Measurements from ENCODE around the gene BCL11B.

BCL11B gene

DNA sequence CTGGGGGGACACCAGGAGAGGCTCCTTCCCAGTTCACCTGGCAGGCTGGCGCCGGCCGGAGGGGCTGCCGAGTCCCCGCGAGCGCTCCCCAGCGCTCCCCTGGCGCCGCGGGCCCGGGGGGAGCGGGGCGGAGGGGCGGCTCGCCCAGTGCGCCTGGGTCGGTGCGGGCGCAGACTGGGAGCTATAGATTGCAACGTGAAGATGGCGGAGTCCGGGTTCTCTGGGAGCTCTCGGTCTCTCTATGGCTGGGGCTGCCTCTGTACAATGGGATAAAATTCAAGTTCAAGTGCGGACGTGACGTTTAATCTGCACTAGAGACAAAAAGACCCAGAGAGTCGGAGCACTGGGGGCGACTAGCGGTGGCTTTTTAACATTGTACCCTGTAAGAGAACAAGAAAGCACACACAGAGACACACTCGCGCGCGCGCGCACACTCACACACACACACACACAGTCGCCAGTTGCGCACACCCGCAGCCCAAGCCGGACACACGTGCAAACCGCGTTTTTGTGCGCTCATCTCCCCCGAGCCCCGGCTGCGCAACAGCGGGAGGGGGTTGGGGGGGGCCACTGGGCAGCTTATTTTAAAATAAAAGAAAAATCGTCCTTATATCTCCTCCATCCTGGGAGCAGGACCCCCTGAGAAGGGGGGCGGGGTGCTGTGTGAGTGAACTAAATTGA lies at the start of gene BCL11B:
Gene BCL11B, minus strand, starts transcription at position 247 of the 681 bp plus-strand sequence. CDS start 979 bp downstream, outside the sequence.
- peak; percentile 91 for DNase-seq

DNA sequence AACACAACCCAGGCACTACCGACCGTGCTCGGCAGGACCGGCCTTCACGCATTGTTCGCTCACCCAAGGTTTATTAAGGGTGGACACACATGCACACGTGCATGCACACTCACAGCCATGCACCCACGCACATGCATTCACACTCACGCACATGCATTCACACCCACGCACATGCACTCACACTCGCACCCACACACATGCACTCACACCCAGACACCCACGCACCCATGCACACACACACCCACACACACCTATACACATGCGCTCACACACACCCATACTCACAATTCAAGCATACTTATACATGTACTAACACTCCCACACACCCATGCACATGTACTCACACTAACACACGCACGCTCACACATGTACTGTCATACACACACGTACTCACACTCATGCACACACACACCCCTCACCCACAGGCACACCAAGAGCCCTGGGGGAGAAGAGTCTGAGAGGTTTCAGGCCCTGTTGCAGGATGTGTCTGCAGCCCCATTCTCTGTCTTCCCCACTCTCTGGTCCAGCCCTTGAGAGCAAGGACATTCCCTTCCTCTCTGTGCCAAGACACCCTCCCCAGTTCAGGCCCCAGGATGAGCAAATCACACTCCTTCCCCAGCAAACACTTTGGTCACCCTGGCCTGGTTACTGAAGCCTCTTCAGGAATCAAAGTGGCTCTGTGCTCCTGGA lies 49.4 kb upstream of the BCL11B start:
- DNase-seq, result no peak

GRCh38 chr14:99320621-99321235 lies 48.7 kb upstream of the BCL11B start:
- no peak for DNase-seq

DNA sequence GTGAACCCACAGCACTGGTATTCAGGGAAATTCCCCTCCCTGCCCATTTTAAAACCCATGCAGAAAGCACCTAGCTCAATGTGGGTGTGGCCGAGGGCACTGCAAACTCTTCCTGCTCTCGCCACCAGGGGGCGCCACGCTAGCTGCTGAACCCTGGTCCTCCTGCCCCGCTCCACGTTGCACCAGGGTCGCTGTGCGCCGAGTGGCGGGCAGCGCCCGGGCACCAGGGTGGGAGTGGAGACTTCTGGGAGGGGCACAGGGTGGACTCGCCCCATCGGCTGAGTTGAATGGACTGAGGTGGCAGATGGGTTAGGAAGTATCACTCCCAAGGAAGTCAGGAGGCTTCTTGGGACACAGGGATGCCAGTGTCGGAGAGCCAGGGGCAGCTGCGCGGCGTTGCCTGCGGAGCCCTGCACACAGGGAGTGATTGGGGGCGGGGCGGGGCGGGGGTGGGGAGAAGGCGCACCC lies 48.1 kb upstream of the BCL11B start:
- peak; percentile 73 for DNase-seq

DNA sequence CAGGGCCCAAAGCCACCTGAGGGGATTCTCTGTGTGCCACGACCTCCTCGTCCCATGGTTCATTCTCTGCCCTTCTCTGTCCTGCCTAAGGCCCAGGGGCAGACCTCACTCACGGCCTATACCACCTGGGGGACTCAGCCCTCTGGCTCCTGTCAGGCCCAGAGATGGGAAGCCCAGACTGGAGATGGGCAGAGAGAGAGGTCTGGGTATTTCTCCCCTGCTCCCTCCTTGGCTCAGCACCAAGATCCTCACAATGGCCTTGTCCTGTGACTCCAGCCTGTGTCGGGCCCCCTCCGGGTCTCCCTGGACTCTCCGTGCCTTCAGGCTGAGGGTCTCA lies 46.9 kb upstream of the BCL11B start:
- no peak for DNase-seq

- no peak for DNase-seq
Observed at GRCh38 chr14:99318091-99318958, 46.3 kb upstream of the BCL11B start.

GRCh38 chr14:99317231-99318090 lies 45.5 kb upstream of the BCL11B start:
- no peak for DNase-seq

- no peak for DNase-seq
Observed at GRCh38 chr14:99316281-99317163, 44.5 kb upstream of the BCL11B start.

DNA sequence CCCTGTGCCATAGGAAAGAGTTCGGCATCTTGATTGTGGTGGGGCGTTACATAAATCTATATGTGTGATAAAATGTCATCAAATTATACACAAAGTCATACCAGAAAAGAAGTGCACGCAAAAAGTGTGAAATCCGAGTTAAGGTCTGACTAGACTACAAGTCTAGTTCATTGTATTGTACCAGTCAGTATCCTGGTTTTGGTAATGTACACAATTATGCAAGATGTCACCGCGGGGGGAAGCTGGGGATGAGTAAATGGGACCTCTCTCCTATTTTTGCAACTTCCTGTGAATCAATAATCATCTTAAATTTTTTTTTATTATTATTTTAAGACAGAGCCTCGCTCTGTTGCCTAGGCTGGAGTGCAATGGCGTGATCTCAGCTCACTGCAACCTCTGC lies 43.2 kb upstream of the BCL11B start:
- no peak for DNase-seq

GRCh38 chr14:99314623-99315022 lies 42.6 kb upstream of the BCL11B start:
- DNase-seq, result no peak

DNA sequence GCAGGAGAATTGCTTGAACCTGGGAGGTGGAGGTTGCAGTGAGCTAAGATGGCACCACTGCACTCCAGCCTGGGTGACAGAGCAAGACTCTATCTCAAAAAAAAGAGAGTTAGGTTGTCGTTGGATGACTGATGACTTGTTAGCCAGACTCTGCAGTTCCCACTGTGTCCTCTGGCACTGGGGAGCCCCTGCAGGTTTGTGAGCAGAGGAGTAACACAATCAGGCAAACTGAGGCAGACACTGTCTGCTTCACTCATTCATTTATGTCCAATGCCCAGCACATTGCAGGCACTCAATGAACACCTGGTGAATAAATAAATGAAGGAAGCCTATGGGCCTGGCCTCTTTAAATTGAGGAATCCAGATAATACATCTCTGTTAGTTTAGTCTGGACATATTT lies 41.2 kb upstream of the BCL11B start:
- no peak for DNase-seq

DNA sequence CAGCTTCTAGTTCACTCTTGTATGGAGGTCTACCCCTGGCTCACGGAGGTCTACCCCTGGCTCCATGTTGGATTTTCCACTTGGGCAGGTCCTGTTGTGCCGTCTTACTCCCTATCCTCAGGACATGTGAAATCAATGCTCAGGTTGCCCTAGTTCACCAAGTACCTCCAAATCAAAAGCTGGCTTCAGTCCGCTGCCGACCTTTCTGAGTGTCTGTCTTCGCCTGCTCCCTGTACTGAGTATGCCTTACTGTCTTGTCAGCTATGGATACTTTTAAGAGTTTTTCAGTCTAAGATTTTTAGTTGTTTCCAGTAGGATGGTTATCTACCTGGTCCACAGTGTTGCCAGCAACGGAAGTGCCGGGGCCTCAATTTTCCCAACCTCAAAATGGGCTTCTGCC lies 40.1 kb upstream of the BCL11B start:
- no peak for DNase-seq

GRCh38 chr14:99309220-99309766 lies 37.3 kb upstream of the BCL11B start:
- no peak for DNase-seq

DNA sequence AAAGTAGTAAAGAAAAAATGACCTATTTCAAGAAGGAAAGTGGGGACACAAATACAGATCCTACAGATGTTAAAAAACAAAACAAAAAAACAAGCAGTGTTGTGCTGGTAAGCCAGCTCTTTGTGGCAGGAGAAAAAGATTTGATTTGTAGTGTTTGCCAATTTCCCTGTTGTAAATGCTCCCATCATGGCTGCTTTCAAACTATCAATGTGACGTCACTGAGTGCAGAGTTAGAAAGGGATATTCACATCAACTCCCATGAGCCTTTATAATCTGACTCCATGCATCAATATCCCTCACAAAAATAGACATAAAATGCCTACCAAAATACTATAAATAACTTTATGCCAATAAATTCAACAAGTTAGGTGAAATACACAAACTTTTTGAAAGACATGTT lies 32.2 kb upstream of the BCL11B start:
- no peak for DNase-seq

GRCh38 chr14:99300190-99300589 lies 28.2 kb upstream of the BCL11B start:
- no peak for DNase-seq

DNA sequence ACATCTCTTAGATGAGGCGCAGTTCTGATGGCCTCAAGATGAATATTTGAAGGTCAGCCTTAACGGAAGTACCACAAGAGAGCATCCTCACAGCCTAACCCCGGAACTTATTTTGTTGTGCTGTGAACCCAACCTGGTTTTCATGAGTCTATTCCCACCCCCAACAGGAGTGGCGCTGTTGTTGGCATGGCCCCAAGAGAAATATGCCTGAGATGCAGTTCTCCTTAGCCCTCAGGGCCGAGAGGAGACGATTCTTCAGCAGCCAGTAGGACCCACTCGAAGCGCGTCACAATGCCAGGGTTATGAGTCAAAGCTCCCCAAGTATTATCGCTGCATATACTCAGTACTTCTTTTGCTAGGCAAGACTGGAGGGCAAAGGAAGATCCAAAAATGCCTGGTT lies 24.5 kb upstream of the BCL11B start:
- no peak for DNase-seq

GRCh38 chr14:99289394-99290189 lies 17.6 kb upstream of the BCL11B start:
- DNase-seq, result no peak

DNA sequence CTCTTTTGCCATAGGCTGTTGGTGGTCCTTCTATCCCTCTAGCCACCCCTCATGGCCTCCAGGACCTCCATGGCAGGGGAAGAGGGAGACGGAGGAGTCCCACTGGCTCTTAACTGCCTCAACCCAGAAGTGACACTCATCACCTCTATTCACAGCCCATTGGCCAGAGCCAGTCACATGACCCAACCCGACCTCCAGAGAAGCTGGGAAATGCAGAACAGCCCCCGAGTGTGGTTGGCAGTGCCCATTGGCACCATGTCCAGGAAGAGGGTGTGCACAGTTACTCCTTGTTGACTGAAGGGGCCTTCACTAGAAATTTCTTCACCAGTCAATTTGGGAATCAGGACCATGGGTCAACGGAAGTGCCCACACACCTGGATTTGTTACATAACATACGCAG lies 17.0 kb upstream of the BCL11B start:
- no peak for DNase-seq

GRCh38 chr14:99287269-99287942 lies 15.4 kb upstream of the BCL11B start:
- peak; percentile 43 for DNase-seq

All from CD4-positive, alpha-beta T cell treated with Interleukin-15 for 1 hour (primary cell).